ENCODE measurements around the gene AJUBA.

- TF ChIP-seq USF1 (IDR thresholded peaks at IDR 0.05) = no peak
- no peak for TF ChIP-seq REST (IDR thresholded peaks at IDR 0.05; ENCODE audit: low read depth)
- no peak for TF ChIP-seq EP300 (IDR thresholded peaks at IDR 0.05; ENCODE audit: borderline replicate concordance)
- TF ChIP-seq CEBPB (IDR thresholded peaks at IDR 0.05) = no peak
These were observed 16.1 kb upstream of the AJUBA start for GRCh38 chr14:22998329-22999012.
